HL-60/S4 treated with phorbol 12-myristate 13-acetate at 8.2 ng/mL for 4 days and 3 days (cell line): ENCODE measurements around the gene GFRA4.

Source experiments
- in situ Hi-C: fragments of 300-500 bp; cut with MboI; formaldehyde crosslinking; loops from 2 replicates; pipeline ENCODE4 v1.15.0; 2022; ENCODE audit warnings: low sequenced_read_pairs

GFRA4 gene, protein sequence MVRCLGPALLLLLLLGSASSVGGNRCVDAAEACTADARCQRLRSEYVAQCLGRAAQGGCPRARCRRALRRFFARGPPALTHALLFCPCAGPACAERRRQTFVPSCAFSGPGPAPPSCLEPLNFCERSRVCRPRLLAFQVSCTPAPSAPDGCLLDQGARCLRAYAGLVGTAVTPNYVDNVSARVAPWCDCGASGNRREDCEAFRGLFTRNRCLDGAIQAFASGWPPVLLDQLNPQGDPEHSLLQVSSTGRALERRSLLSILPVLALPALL

DNA sequence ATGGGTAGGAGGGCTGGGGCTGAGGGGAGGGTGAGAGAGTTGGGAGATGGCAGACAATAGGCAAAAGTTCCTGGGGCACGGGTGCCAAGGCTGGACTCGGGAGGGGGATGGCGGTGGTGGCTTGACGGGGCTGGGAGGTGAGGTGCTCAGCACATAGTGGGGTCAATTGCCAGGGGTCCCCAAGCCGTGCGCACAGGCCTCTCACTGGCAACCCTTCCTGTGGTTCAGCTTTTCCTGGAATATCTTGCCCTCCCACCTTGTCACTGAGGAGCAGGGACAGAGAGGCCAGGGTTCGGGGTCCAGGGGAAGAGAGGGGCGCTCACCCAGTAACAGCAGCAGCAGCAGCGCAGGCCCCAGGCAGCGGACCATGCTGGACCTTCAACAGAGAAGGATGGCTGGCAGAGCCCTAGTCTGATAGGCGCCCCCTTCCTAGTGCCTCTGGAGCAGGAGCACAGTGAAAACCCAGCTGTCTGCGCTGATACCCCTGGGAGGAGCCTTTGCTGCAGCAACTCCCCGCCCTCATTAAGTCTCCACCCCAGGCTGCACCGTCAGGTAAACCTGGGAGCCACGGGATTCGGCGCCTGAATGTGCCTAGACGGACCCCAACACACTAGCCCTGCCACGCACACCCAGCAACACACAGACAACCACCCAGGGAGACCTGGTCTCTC, at the start of gene GFRA4:
TSS of gene GFRA4 (minus strand) at position 369 of the 671 bp plus-strand sequence. CDS start at position 369, 0 bp downstream.
- in situ Hi-C loops = no loop called here

DNA sequence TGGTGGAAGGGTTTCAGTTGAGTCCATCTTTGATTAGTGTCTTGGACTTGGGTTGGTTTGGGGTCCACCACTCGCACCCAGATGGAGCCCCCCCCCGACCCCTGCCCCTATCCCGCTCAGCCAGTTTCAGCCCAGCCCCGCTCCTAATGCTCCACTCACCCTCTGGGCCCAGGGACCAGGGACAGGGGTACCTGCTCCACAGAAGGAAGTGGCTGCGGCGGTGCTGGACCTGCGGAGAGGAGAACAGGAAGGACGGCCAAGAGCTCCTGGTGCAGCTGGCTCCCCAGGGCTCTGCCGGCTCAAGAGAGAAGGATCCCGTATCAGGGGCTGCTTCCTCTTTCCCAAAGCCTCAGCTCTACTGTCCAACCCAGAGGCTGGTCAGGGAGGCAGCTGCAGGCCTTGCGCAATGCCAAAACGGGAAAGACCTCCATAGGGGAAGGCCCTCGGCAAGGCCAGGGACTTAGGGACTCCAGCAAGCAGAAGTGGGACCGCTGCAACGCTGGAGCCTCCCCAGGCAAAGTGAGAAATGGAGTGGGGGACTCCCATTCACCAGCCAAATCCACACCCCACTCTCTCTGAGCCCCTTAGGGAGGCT, 49.2 kb upstream of the GFRA4 start, which contains the start of gene SIGLEC1:
TSS of gene SIGLEC1 (minus strand) at position 322 of the 595 bp plus-strand sequence. CDS start 5,472 bp downstream, outside the sequence.
- in situ Hi-C loops = no loop called here

DNA sequence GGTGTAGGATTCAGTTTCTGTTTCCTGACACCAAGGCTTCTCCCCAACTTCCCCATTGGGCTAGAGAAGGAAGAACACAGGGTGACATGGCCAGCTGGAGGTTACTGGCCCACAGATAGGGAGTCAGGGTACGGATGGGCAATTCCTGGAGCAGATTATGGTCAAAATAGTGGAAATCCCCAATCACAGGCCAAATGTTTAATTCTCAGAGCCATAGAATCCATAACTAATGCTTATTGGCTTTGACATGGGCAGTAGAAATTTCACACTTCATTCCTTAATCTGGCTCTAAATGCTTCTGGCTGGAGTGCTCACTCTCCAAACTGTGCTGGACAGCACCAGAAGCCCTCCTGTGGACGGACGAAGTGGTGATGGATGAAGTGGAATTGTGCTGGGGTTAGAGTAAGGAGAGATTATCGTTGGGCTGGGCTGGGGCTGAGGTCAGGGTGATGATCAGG, 48.3 kb upstream of the GFRA4 start:
- in situ Hi-C loops = no loop called here

DNA sequence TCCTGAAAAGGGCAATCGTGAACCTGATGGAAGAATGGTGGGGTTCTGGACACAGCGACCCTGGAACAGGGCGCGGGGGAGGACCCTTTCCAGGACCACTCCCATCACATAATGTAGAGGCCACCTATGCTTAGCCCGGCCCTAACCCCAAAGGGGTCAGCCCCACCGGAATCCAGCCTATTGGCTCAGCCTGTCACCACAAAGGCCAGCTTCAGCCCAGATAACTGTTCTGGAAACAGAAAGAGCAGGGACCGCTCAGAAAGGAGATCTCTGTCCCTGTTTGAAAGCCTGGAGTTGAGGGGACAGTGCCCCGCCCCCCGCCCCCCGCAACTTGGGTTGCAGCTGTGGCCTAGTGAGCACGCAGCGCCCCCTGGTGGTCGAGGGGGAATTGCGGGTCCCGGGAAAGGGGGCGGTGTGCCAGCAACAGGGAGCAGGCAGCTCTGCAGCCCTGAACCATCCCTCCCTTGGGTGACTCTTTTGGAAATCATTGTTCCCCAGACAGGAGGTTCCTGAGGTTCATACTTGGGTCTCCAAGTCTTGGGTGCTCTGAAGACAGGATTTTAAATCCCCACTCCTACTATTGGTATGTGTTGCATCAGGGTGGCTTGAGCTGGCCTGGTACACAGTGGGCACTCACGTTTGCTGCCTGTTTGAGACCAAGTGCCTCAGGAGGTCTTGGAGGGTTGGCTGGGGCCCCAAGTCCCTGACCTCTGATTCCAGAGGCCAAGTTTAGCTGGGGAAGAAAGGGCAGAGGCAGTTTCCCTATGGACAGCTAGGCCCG, 47.7 kb upstream of the GFRA4 start:
- in situ Hi-C loops = no loop called here

DNA sequence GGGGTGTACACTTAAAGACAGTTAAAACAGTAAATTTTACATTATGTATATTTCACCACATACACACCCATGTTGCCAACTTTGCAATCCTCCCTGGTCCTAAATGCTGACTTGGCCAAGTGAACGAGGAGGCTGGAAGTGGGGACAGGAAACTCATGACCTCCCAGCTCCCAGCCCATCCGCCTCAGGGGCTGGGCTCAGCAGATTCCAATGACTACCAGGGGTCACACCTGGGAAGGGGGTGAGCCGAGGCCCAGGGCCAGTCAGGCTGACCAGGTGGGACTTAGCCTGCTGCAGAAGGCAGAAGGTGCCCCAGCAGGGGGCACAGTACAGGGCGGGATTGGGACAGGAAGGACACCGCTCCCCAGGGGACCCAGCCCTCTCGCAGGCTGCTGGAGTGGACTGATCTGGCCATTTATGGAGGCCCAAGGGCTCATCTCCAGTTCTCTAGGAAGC, 46.8 kb upstream of the GFRA4 start:
- in situ Hi-C loops = no loop called here

DNA sequence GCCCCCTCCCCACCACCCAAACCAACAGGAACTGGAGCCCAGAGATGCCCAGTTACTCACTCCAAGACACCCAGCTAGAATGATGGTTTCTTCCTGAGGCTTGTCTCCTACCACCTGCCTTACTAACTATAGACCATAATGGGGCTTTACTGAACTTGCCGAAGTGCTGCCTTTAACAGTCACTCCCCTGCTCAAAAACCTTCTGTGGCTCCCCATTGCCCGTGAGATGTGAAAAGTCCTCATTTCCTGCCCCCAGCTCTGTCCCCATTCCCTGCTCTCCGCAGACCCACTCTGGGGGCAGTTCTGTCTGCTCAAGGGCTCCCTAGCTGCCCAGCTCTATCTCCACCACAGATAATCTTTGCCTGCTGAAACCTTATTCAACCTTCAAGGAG, 44.3 kb upstream of the GFRA4 start:
- in situ Hi-C loops = no loop called here

DNA sequence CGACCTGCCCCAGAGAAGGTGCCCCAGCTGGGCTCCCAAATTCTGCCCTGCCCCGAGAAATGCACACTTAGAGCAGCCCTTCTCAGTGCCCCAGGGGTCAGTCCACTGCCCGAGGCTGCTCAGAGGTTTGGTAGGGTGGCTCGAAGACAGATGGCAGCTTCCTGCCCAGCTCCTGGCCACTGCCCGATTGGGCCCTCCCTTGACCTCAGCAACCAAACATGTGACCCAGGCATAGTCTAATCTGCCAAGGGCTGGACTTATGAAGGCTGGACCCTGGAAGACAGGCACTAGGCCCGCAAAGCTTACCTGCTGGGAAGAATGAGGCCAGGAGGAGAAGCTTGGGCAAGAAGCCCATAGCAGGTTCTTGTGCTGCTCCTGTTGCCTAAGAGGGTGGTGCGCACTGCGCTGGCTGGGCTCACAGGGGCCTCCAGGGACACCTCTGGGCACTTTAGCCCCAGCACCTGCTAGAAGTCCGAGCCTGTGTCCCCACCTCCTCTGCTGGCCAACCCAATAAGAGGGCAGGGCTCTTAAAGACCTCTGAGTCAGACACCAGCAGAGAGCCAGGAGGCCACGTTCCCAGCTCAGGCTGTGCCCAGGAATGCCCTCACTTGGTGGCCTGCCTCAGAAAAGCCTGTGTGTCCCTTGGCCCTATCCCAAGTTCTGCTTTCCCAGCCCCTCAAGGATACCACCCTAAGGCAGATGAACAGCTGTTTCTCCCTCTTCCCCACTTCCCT, 43.7 kb upstream of the GFRA4 start:
- in situ Hi-C loops = no loop called here

DNA sequence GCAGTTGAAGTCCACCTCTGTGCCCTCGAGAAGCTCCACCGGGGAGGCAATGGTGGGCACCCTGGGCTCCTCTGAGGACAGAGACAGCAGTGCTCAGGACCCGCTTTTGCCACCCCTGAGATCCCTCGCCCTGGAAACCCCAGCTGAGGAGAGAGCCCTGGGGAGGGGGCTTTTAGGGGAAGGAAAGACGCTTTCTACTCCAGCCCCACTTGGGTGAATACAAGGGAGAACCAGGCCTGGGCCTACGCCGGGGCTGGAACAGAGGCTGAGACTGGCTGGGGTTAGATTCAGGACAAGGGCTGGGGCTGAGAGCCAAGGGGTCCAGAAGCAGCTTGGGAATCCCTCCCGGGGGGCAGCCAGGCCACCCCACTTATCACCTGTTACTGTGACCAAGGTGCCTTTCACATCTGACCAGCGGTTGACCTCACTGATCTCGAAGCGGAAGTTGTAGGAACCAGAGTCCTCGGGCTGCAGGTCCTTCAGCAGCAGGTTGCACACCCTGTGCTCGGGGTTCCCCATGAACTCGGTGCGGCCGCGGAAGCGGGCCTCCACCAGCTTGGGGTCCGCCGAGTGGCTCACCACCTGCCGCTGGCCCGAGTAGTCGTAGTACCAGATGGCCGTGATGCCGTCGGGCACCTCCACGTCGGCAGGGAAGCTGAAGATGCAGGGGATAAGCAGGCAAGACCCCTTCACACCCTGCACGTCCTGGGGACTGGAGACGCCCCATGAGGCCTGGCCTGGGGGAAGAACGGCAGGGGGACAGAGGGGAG, 43.0 kb upstream of the GFRA4 start:
- in situ Hi-C loops = no loop called here

DNA sequence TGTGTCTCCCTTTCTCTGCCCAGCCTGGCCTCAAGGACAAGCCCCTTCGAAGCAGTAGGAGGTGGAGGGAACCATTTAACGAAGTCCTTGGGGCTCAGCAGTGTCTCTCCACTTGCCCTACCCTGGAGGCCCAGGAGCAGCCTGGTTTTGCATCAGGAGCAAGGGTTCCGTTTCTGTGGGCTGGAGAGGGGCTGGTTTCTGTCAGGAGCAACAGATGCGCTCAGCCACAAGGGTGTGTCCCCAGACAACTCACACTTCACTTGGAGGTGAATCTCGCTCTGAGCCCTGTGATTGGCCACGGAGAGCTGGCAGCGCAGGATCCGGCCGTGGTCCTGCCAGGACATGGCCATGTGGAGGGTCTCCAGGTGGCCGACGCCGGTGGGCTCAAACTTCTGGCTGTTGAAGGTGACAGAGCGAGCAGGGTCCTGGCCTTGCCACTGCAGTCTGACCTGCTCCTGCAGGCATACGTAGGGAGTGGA, 42.3 kb upstream of the GFRA4 start:
- in situ Hi-C loops = no loop called here

DNA sequence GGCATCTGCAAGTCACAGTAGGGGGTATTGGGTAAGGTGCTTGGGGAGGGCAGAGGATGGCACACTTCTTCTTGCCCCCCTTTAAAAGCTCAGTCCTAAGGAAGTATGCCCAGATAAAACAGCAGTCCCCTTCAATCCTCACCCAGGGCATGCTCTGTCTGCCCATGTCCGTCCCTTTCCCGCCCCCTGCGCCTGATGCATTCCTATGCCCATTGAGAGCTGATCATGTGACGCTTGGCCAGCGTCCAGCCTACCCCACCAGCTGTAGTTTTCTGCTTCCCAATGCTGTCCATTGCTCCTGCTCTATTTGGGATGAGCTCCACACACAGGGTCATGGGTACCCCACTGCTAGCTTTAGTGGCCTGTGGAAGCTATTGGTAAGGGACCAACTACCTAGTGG, 40.9 kb upstream of the GFRA4 start:
- in situ Hi-C loops = no loop called here

DNA sequence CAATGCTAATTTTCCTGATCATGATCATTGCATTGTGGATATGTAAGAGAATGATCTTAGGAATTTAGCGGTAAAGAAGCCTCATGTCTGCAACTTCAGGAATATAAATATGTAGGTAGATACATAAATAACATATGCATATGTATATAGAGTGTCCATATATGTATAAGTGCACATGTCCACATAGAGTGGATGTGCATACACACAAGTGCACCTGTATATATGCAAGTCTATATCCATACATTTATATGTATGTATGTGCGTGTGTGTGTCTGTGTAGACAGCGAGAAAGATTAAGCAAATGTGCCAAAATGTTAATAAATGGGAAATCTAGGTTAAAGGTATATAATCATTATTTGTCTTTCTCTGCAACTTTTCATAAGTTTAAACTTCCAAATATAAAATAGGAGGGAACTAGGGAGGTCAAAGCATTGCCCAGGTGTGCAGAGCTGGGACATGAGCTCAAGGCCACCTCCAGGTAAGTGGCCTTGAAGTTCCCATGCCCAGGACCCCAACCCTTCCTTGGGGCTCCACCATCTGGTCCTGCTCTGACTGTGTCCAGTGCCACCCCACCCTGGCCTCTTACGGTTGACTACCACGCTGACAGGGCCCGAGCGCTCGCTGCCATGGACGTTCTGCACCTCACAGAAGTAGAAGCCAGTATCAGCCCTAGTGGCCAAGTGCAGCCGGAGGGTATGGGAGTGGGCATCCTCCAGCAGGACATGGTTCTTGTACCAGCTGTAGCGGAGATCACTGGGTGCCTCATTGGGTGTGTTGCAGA, 39.6 kb upstream of the GFRA4 start:
- in situ Hi-C loops = no loop called here

DNA sequence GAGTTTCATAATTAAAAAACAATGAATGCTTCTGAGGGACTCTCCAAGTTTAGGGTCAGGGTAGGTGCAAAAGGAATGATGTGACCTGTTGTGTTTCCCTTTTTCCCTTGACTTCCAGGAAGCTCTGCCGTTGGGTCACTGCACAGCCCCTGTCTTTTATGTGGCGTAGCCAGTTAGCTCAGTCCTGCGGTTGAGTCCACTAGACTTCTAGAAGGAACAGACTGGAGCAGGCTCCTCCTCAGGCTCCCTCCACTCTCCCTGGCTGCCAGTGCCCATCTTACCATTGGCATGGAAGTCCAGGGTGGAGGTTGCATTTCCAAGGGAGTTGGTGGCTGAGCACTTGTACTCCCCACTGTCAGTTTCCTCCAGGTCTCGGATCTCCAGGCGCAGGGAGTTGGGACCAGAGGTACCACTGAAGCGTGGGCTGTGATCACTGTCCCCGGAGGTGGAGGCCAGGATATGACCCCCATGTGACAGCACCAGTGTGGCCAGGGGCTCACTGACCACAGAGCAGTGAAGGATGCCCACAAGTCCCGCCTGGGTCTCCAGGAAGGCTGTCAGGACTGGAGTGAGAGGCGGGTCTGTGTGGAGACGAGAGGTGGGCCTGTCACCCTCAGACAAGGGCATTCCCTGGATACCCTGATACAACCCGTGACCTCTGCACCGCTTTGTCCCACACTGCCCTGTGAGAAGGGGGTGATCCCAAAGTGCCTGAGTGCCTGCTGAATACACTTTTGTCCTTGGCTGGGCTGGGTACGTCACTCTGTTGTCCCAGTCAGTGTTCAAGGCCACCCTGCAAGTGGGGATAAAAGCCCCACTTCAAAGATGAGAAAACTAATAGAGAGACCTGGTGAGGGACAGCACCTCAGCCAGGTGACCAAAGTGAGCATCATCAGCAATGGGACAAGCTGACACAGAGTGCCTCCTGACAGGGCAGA, 38.1 kb upstream of the GFRA4 start:
- in situ Hi-C loops = no loop called here

DNA sequence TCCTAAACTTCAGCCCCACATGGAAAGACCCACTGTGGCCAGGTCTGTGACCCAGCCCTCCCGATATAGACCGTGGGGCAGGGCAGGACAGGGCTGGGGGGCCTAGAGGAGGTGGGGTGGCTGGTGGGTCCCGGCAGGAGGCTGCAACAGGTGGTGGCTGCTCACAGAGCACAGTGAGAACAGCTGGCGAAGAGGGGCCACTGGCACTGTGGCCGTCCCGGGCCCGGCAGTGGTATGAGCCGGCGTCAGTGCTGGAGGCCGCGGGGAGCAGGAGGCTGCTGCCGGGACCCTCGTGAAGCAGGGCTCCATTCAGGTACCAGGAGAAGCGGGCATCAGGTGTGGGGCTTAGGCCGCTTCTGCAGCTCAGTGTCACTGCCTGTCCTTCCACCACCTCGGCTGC, 35.8 kb upstream of the GFRA4 start:
- in situ Hi-C loops = no loop called here

DNA sequence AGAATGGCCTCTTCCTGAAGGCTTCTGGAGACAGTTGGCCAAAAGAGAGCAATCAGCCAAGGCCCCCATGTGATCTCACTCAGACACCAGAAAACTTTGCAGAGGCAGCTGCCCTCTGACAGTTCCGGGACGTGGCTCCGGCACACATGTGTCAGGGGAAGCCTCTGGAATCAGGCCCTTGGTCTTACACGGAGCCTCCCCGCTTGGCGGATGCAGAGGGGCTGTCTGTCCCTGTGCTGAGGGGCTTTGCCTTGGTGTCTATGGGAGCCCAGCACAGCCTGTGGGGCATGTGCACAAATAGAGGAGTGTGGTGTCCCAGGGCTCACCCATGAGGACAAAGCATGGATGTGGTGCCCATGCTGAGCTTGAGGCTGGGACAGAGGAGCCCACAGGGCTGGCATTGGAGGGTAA, 35.4 kb upstream of the GFRA4 start:
- in situ Hi-C loops = no loop called here

DNA sequence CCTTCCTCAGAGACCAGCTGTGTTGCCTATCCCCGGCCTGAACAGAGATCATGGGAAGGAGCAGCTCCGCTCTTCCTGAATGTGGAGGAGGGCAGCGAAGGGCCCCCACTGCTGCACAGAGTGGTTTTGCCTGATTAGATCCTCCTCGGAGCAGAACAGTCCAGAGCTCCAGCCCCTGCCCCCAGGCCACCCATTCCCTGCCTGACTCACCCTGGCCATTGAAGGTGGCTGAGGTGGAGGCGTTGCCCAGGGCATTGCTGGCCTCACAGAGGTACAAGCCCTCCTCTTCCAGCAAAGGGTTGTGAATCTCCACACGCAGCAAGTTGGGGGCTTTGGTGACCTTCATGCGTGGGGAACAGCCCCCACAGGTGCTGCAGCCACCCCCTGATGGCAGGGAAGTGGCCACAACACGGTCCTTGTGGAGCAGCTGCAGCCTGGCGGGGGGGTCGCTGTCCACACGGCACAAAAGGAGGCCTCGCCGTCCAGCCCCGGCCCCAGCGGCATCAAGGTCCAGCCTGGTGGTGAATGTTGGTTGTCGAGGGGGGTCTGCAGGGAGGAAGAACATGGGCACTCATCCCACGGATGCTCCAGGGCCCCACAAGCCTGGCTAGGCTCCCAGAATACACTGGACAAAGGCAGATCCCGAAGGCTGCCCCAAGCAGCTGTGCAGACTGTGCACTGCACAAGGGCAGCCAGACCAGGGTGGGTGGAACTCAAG, 34.5 kb upstream of the GFRA4 start:
- in situ Hi-C loops = no loop called here

DNA sequence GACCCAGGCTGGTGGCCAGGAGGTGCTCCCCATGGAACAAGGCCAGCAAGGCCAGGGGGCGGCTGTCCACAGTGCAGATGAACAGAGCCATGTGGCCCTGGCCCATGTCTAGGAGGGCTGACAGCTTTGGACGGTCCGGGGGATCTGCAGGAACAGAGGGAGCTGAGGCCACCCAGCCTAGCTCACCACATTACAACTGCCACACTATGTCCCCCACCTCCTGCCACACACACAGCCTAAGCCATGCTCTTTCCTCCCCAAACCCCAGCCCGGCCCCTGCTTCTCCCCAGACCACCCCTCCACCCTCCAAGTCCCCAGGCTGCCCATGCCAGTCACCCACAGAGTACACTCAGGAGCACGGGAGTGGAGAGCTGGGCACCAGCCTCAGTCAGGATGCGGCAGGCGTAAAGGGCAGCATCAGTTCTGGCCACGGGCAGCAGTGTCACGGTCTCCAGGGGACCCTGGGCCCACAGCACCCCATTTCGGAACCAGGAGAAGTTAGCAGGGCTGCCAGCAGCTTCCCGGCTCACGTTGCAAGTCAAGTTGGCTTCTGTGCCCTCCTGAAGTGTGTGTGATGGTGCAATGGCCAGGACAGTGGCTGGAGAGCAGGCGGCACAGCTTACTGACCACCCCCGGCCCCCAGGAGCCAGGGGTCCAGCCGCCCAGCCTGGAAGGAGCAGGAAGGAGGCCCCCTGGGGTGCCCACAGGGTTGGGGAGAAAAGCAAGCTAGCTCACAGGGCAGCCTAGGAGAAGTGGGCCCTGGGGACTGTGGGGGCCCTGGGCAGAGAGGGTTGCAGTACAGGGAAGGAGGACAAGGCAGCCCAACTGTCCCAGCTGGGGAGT, 33.8 kb upstream of the GFRA4 start:
- in situ Hi-C loops = no loop called here
